Activated CD8-positive, alpha-beta T cell treated with anti-CD3 and anti-CD28 coated beads for 36 hours (primary cell): Measurements from ENCODE around the gene ZC3H18. TPM values are rescaled to one million over a fixed set of nuclear protein-coding genes. Genes with fewer than 3 reads are reported as not detected.
A peak's percentile ranks its signal among the peaks of the same experiment; 100 is the strongest.

Source experiments
- ATAC-seq: fragments of 200-7000 bp; cut with Tn5 transposase; one replicate; pipeline ENCODE4 v1.10.0; 2021; ENCODE audit warnings: mild to moderate bottlenecking, moderate library complexity
- CTCF ChIA-PET: fragments of 350-600 bp; sonication (Branson Sonifier 250); formaldehyde crosslinking; loops from one replicate; lab custom pipeline; 2021; ENCODE audit warnings: antibody characterized with exemption; lab: Charles Lee
- POLR2A ChIA-PET: fragments of 350-600 bp; sonication (Branson Sonifier 250); formaldehyde crosslinking; loops from one replicate; lab custom pipeline; 2021; ENCODE audit warnings: antibody characterized with exemption; lab: Charles Lee
- DNase-seq: peaks from one replicate; pipeline ENCODE4 v3.0.0-alpha.2; 2020
- H3K27ac Mint-ChIP-seq: one replicate; pipeline ENCODE4 v1.8.0; 2021; ENCODE audit warnings: mild to moderate bottlenecking, mixed read lengths
- H3K27me3 Mint-ChIP-seq: one replicate; pipeline ENCODE4 v1.8.0; 2021; ENCODE audit warnings: mixed read lengths
- H3K36me3 Mint-ChIP-seq: one replicate; pipeline ENCODE4 v1.8.0; 2021; ENCODE audit warnings: low read depth, mixed read lengths
- H3K4me1 Mint-ChIP-seq: one replicate; pipeline ENCODE4 v1.8.0; 2021; ENCODE audit warnings: low read depth, mixed read lengths
- H3K4me3 Mint-ChIP-seq: one replicate; pipeline ENCODE4 v1.8.0; 2021; ENCODE audit warnings: mild to moderate bottlenecking, moderate library complexity, mixed read lengths
- H3K9me3 Mint-ChIP-seq: one replicate; pipeline ENCODE4 v1.8.0; 2021; ENCODE audit warnings: mixed read lengths
- intact Hi-C: fragments of 100-400 bp; cut with micrococcal nuclease; formaldehyde crosslinking; loops from one replicate; pipeline ENCODE4 v1.10.0; 2022
- total RNA-seq, 2 experiments: library from RNA; stranded (reverse); gene quantifications; one replicate each; pipeline ENCODE4 v1.2.3, GENCODE V29; 2021
- TF ChIP-seq, protein P1 (sequence below): fragments of 200-600 bp; IDR thresholded peaks from one replicate; pipeline ENCODE4 v1.8.0; 2022; ENCODE audit warnings: antibody characterized with exemption, mild to moderate bottlenecking

Gene ZC3H18
- total RNA-seq, 2 experiments from 2014 or later, result 67.7 to 73.5 TPM

DNA sequence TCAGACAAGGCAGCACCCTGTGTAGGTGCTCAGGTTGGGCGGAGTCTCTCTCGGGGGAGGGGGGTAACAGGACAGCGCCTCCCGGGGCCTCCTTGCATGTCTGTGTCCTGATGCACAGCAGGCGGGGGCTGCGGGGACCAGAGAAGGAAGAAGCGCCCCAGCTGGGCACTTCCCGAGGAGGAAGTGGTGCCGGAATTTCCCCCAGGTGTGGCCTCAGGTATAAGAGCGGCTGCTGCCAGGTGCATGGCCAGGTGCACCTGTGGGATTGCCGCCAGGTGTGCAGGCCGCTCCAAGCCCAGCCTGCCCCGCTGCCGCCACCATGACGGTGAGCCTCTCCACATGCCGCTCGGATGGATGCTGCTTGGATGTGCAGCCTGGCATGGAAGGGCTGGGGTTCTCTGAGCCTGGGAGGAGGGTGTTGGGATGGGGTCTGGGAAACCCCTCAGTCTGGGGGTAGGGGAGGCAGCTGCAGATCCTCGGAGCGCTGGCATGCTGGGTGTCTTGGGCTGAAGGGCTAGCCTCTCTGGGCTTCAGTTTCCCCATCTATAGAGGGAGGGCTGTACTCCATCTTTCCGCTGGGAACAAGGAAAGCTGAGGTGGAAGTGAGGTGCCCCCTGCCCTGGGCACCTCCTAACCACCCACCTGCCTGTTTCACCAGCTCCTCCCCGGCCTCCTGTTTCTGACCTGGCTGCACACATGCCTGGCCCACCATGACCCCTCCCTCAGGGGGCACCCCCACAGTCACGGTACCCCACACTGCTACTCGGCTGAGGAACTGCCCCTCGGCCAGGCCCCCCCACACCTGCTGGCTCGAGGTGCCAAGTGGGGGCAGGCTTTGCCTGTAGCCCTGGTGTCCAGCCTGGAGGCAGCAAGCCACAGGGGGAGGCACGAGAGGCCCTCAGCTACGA, 68.4 kb downstream of the ZC3H18 start, which contains the start of gene IL17C:
Gene IL17C, plus strand, starts transcription at position 250 of the 908 bp plus-strand sequence. Its CDS starts 70 bp downstream, at position 320.
- H3K27me3 Mint-ChIP-seq, result peaks cover 20% of the 10 kb centered on the region
- ATAC-seq (no peak), DNase-seq (peak; percentile 39)
- peak within 1 kb of the TSS; percentile 59 for H3K27ac Mint-ChIP-seq
- TF ChIP-seq, protein P1, sequence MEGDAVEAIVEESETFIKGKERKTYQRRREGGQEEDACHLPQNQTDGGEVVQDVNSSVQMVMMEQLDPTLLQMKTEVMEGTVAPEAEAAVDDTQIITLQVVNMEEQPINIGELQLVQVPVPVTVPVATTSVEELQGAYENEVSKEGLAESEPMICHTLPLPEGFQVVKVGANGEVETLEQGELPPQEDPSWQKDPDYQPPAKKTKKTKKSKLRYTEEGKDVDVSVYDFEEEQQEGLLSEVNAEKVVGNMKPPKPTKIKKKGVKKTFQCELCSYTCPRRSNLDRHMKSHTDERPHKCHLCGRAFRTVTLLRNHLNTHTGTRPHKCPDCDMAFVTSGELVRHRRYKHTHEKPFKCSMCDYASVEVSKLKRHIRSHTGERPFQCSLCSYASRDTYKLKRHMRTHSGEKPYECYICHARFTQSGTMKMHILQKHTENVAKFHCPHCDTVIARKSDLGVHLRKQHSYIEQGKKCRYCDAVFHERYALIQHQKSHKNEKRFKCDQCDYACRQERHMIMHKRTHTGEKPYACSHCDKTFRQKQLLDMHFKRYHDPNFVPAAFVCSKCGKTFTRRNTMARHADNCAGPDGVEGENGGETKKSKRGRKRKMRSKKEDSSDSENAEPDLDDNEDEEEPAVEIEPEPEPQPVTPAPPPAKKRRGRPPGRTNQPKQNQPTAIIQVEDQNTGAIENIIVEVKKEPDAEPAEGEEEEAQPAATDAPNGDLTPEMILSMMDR, result no peak
- H3K36me3 Mint-ChIP-seq, result peaks cover 12% of the 10 kb centered on the region
- no peak within 1 kb of the TSS for H3K4me3 Mint-ChIP-seq
- intact Hi-C loops, result no loop called here
- H3K9me3 Mint-ChIP-seq, result no peaks in the 10 kb centered on the region
- POLR2A ChIA-PET, result interaction anchor here (0.6 to 2.2 kb wide), 7 partner anchors 10 to 182 kb away, joined by 3 to 11 read pairs (median 3); no protein-coding TSS in a partner anchor
- CTCF ChIA-PET, result interaction anchor here (1.7 kb wide), 1 partner anchor 46 kb away, joined by 6 read pairs; no protein-coding TSS in a partner anchor
- peaks cover 35% of the 10 kb centered on the region for H3K4me1 Mint-ChIP-seq

DNA sequence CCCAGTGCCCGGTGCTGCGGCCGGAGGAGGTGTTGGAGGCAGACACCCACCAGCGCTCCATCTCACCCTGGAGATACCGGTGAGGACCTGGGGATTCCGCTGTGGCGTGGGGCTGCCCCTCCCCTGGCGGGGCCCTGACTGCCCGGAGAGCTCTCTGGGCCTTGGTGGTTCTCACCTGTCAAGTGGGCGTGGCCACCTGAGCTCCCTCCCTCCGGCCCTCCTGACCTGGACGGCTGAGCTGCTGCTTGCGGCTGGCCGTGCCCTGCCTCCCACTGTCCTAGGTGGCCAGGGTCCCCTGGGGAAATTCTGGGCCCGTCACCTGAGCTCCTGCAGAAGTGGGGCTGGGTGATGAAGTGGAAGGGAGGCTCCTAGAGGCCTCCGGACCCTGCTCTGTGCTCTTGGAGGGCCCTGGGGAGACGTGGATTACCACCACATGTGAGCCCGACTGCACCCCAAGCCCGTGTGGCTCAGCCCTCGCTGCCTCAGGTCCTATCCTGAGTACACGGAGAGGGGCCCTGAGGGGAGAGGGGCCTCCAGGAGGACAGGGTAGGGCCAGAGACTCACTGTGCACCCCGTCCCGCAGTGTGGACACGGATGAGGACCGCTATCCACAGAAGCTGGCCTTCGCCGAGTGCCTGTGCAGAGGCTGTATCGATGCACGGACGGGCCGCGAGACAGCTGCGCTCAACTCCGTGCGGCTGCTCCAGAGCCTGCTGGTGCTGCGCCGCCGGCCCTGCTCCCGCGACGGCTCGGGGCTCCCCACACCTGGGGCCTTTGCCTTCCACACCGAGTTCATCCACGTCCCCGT, 69.2 kb downstream of the ZC3H18 start:
- Mint-ChIP-seq H3K27ac (no peak overlapping the region), H3K36me3 (peaks cover 14% of the 10 kb centered on the region), H3K27me3 (peaks cover 20% of the 10 kb centered on the region), H3K9me3 (no peaks in the 10 kb centered on the region), H3K4me3 (no peak overlapping the region), H3K4me1 (peaks cover 33% of the 10 kb centered on the region)
- TF ChIP-seq, protein P1, result no peak
- ChIA-PET CTCF (interaction anchor here (1.7 kb wide), 1 partner anchor 45 kb away, joined by 6 read pairs; no protein-coding TSS in a partner anchor), POLR2A (interaction anchor here (0.7 to 2.2 kb wide), 6 partner anchors 9 to 173 kb away, joined by 3 to 11 read pairs (median 4); no protein-coding TSS in a partner anchor)
- ATAC-seq (no peak), DNase-seq (peak; percentile 31)
- intact Hi-C loops, result no loop called here

DNA sequence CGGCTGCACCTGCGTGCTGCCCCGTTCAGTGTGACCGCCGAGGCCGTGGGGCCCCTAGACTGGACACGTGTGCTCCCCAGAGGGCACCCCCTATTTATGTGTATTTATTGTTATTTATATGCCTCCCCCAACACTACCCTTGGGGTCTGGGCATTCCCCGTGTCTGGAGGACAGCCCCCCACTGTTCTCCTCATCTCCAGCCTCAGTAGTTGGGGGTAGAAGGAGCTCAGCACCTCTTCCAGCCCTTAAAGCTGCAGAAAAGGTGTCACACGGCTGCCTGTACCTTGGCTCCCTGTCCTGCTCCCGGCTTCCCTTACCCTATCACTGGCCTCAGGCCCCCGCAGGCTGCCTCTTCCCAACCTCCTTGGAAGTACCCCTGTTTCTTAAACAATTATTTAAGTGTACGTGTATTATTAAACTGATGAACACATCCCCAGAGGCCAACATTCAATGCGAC, 69.9 kb downstream of the ZC3H18 start:
- Mint-ChIP-seq H3K27ac (no peak overlapping the region), H3K27me3 (peaks cover 20% of the 10 kb centered on the region), H3K4me3 (no peak overlapping the region), H3K4me1 (peaks cover 34% of the 10 kb centered on the region), H3K36me3 (peaks cover 19% of the 10 kb centered on the region), H3K9me3 (no peaks in the 10 kb centered on the region)
- intact Hi-C loops, result no loop called here
- no peak for ATAC-seq
- CTCF ChIA-PET, result no interaction called here
- POLR2A ChIA-PET, result interaction anchor here (0.7 to 2.2 kb wide), 2 partner anchors 8 to 172 kb away, joined by 3 to 11 read pairs; no protein-coding TSS in a partner anchor
- TF ChIP-seq, protein P1, result no peak
- no peak for DNase-seq

DNA sequence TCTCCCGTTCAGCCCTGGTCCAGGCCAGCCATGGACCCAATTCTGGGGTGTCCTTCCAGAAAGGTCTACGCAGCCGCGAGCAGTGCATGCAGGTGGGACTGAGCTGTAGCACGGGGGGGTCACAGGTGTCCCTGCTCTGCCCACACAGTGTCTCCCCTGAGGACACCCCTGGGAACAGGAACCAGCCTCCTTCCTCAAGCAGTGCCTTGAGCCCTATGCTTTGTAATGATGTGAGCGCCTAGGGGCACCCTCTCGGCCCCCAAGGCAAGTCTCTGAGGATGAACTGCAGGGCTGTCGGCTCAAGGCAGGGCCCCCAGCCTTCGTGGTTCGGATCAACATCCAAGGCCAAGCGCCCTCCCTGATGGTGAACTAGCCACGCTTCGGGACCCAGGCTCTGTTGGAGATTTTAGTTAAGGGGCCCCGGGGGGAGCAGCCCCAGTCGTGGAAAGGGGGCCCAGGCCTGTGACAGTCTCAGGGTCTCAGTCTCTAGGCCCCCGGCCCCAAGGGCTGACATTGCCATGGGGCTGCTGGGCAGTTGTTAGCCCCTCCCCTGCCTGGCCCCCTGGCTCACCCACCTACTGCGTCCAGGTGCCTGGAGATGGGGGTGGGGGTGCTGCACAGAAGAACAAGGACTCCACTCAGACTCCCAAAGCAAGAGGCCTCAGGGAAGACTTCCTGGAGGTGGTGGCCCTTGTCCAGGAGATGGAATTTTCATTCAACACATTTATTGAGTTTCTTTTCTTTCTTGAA, 70.5 kb downstream of the ZC3H18 start:
- Mint-ChIP-seq H3K27ac (no peak overlapping the region), H3K4me3 (no peak overlapping the region), H3K27me3 (peaks cover 20% of the 10 kb centered on the region), H3K36me3 (peaks cover 22% of the 10 kb centered on the region), H3K4me1 (peaks cover 34% of the 10 kb centered on the region), H3K9me3 (no peaks in the 10 kb centered on the region)
- DNase-seq (no peak), ATAC-seq (no peak)
- POLR2A ChIA-PET, result interaction anchor here (0.8 kb wide), 1 partner anchor 9 kb away, joined by 3 read pairs; no protein-coding TSS in a partner anchor
- TF ChIP-seq, protein P1, result no peak
- CTCF ChIA-PET, result no interaction called here
- intact Hi-C loops, result no loop called here
